ENCODE measurements around the gene CSAG3.
"Not testable (repeated sequence)": the region's sequence is repeated elsewhere in the genome, so short reads cannot be mapped to it uniquely, and the experiment has no call there.

DNA sequence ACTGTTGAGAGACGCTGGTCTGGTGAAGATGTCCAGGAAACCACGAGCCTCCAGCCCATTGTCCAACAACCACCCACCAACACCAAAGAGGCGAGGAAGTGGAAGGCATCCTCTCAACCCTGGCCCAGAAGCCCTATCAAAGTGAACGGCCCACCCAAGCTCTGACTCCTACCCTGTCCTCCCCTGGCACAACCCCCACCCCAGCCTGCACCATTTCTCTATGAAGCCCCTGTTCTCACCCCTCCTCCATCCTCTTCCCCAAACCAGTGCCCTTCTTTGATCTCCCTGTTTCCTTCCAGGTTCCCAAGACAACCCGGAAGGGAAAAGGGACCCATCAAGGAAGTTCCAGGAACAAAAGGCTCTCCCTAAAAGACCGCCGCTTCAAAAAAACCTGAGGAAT, 526 bp downstream of the CSAG3 start:
- TF ChIP-seq, protein P1, sequence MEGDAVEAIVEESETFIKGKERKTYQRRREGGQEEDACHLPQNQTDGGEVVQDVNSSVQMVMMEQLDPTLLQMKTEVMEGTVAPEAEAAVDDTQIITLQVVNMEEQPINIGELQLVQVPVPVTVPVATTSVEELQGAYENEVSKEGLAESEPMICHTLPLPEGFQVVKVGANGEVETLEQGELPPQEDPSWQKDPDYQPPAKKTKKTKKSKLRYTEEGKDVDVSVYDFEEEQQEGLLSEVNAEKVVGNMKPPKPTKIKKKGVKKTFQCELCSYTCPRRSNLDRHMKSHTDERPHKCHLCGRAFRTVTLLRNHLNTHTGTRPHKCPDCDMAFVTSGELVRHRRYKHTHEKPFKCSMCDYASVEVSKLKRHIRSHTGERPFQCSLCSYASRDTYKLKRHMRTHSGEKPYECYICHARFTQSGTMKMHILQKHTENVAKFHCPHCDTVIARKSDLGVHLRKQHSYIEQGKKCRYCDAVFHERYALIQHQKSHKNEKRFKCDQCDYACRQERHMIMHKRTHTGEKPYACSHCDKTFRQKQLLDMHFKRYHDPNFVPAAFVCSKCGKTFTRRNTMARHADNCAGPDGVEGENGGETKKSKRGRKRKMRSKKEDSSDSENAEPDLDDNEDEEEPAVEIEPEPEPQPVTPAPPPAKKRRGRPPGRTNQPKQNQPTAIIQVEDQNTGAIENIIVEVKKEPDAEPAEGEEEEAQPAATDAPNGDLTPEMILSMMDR (IDR thresholded peaks at IDR 0.05), result not testable (repeated sequence)
- not testable (repeated sequence) for TF ChIP-seq POLR2A (IDR thresholded peaks at IDR 0.05)
